NCI-H345 (cell line): ENCODE results near the gene DNAJB6.

ENCODE experiments used
- DNase-seq: peaks from one replicate; lab custom pipeline; 2025; lab: John Stamatoyannopoulos, UW

The DNAJB6 gene

DNA sequence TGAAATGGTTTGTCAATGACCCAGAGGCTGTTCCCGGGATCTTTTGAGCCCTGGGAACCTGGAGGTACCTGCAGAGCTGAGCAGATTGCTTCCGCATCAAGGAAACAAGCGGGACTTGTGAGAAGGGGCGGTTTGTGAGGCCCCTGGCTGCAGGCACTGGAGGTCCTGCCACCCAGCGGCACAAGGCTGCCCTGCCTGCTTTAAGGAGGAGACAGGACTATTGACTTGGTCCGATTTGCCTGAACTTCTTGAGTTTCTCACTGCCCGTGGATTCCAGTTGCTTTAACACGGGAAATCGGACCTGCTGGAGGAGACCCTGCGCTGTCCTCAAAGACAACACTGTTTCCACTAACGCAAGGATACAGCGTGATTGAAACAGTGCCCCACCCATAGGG, 130.1 kb downstream of the DNAJB6 start:
- DNase-seq: no peak
